HCT116 (cell line): ENCODE results near the gene DRD3. TPM values are rescaled to one million over a fixed set of nuclear protein-coding genes. Genes with fewer than 3 reads are reported as not detected.
A peak's percentile ranks its signal among the peaks of the same experiment; 100 is the strongest.

ENCODE experiments used
- ATAC-seq: fragments of 200-7000 bp; cut with Tn5 transposase; 2 replicates; pipeline ENCODE4 v1.9.1; 2020; ENCODE audit warnings: mild to moderate bottlenecking, moderate library complexity
- BruUV-seq: library from RNA; stranded (reverse); fragments of 400-500 nt; replicated peaks from 2 replicates; lab custom pipeline; 2021; lab: Mats Ljungman, UMichigan
- CTCF ChIA-PET: fragments of 300-600 bp; sonication (Branson Sonifier 250); formaldehyde crosslinking; loops from one replicate; lab custom pipeline; 2021; ENCODE audit warnings: antibody characterized with exemption; lab: Charles Lee
- POLR2A ChIA-PET: fragments of 300-600, 350-600 bp; sonication (Branson Sonifier 250); formaldehyde crosslinking; loops from one replicate; lab custom pipeline; 2021; ENCODE audit warnings: antibody characterized with exemption; lab: Charles Lee
- RAD21 ChIA-PET, 2 experiments: fragments of 300-600 bp; sonication (Branson Sonifier 250); formaldehyde crosslinking; loops; one replicate each; lab custom pipeline; 2023; ENCODE audit warnings: low total read pairs in 2 of 2; ENCODE audit not compliant: uncharacterized antibody in 2 of 2, unreplicated experiment in 2 of 2, low non-redundant PET in 1 of 2; lab: Charles Lee
- DNase-seq: peaks from one replicate; pipeline ENCODE4 v3.0.0-alpha.2; 2010; ENCODE audit warnings: low read depth, low spot score
- H2AFZ ChIP-seq: fragments of 200-600 bp; shearing (Covaris generic), sonication (generic); 2 replicates; pipeline ENCODE4 v1.6.1; 2017; ENCODE audit warnings: low read depth, mixed run types, mixed read lengths, antibody characterized with exemption, low read length; ENCODE audit not compliant: poor library complexity, severe bottlenecking
- H3K27ac ChIP-seq: 2 replicates; pipeline ENCODE4 v1.5.1; 2012; ENCODE audit warnings: low read depth, low read length
- H3K27me3 ChIP-seq: fragments of 200-600 bp; sonication (generic); 2 replicates; pipeline ENCODE4 v1.6.1; 2016; ENCODE audit warnings: mixed run types, low read length, mixed read lengths; ENCODE audit not compliant: insufficient read depth
- H3K36me3 ChIP-seq, 2 experiments: fragments of 200-500 bp in 1 of 2; fragments of 200-600 bp in 1 of 2; sonication (Bioruptor generic) in 1 of 2; sonication (generic) in 1 of 2; 2 replicates each; pipeline versions ENCODE4 v1.5.1 to v1.6.1; 2014 to 2016; ENCODE audit warnings: low read length in 2 of 2, inconsistent platforms in 1 of 2, mixed read lengths in 1 of 2, mixed run types in 1 of 2; ENCODE audit not compliant: insufficient read depth in 2 of 2, control insufficient read depth in 1 of 2
- H3K4me1 ChIP-seq, 2 experiments: fragments of 200-600 bp in 1 of 2; sonication (generic) in 1 of 2; 2 replicates each; pipeline versions ENCODE4 v1.5.1 to v1.6.1; 2012 to 2017; ENCODE audit warnings: low read length in 2 of 2, inconsistent platforms in 1 of 2, mild to moderate bottlenecking in 1 of 2, mixed read lengths in 1 of 2, mixed run types in 1 of 2, moderate library complexity in 1 of 2; ENCODE audit not compliant: insufficient read depth in 2 of 2, control insufficient read depth in 1 of 2
- H3K4me2 ChIP-seq: fragments of 200-600 bp; sonication (generic); 2 replicates; pipeline ENCODE4 v1.6.1; 2017; ENCODE audit warnings: mixed run types, low read length, mixed read lengths
- H3K4me3 ChIP-seq, 2 experiments: fragments of 200-600 bp in 1 of 2; sonication (generic) in 1 of 2; replicated peaks in 1 of 2; 2 replicates each; pipeline ENCODE4 v1.5.1; 2011 to 2016; ENCODE audit warnings: low read length in 2 of 2, control low read depth in 1 of 2, low read depth in 1 of 2, mild to moderate bottlenecking in 1 of 2, mixed read lengths in 1 of 2, mixed run types in 1 of 2
- H3K79me2 ChIP-seq: fragments of 200-600 bp; sonication (generic); 2 replicates; pipeline ENCODE4 v1.6.1; 2017; ENCODE audit warnings: mild to moderate bottlenecking, mixed run types, low read length, moderate library complexity, mixed read lengths; ENCODE audit not compliant: insufficient read depth
- H3K9ac ChIP-seq: fragments of 200-600 bp; sonication (generic); 2 replicates; pipeline ENCODE4 v1.6.1; 2016; ENCODE audit warnings: low read length, mixed read lengths
- H3K9me2 ChIP-seq: fragments of 200-600 bp; sonication (generic), shearing (Covaris generic); 2 replicates; pipeline ENCODE4 v1.6.1; 2017; ENCODE audit warnings: mixed run types, mild to moderate bottlenecking, moderate library complexity; ENCODE audit not compliant: insufficient read depth
- H3K9me3 ChIP-seq, 2 experiments: fragments of 200-500 bp in 1 of 2; fragments of 200-600 bp in 1 of 2; sonication (Bioruptor generic) in 1 of 2; sonication (generic) in 1 of 2; 2 replicates each; pipeline ENCODE4 v1.6.1; 2014 to 2017; ENCODE audit warnings: low read length in 2 of 2, mixed read lengths in 2 of 2, inconsistent platforms in 1 of 2, low read depth in 1 of 2, mild to moderate bottlenecking in 1 of 2, mixed run types in 1 of 2, moderate library complexity in 1 of 2; ENCODE audit not compliant: control insufficient read depth in 1 of 2, insufficient read depth in 1 of 2
- H4K20me1 ChIP-seq: fragments of 200-600 bp; sonication (generic), shearing (Covaris generic); 2 replicates; pipeline ENCODE4 v1.6.1; 2017; ENCODE audit warnings: mixed run types, mild to moderate bottlenecking, moderate library complexity; ENCODE audit not compliant: insufficient read depth
- EGR1 ChIP-seq: IDR thresholded peaks from 2 replicates; pipeline ENCODE4 v1.6.1; 2012; ENCODE audit warnings: low read depth
- ELF1 ChIP-seq: IDR thresholded peaks from 2 replicates; pipeline ENCODE4 v1.6.1; 2012; ENCODE audit warnings: low read depth, borderline replicate concordance
- EZH2 ChIP-seq: fragments of 200-600 bp; sonication (generic); IDR thresholded peaks from 2 replicates; pipeline ENCODE4 v1.6.1; 2017; ENCODE audit warnings: antibody characterized with exemption, mixed run types
- EZH2phosphoT487 ChIP-seq: fragments of 200-600 bp; IDR thresholded peaks from 2 replicates; pipeline ENCODE4 v1.6.1; 2018; ENCODE audit warnings: antibody characterized with exemption, borderline replicate concordance
- FOSL1 ChIP-seq: IDR thresholded peaks from 2 replicates; pipeline ENCODE4 v1.6.1; 2012; ENCODE audit warnings: low read depth
- JUND ChIP-seq: IDR thresholded peaks from 2 replicates; pipeline ENCODE4 v1.6.1; 2012
- MAX ChIP-seq: IDR thresholded peaks from 2 replicates; pipeline ENCODE4 v1.6.1; 2012
- POLR2A ChIP-seq: IDR thresholded peaks from 2 replicates; pipeline ENCODE4 v1.7.0; 2011; ENCODE audit warnings: borderline replicate concordance; ENCODE audit not compliant: insufficient read depth, insufficient read length; ENCODE audit errors: extremely low read depth
- RAD21 ChIP-seq: IDR thresholded peaks from 2 replicates; pipeline ENCODE4 v1.6.1; 2012; ENCODE audit warnings: low read depth, mild to moderate bottlenecking
- SRF ChIP-seq: IDR thresholded peaks from 2 replicates; pipeline ENCODE4 v1.6.1; 2012; ENCODE audit warnings: low read depth
- YY1 ChIP-seq: IDR thresholded peaks from 2 replicates; pipeline ENCODE4 v1.6.1; 2011; ENCODE audit warnings: low read length, low read depth, moderate library complexity, mild to moderate bottlenecking; ENCODE audit not compliant: insufficient replicate concordance; ENCODE audit errors: extremely low read depth
- ZFX ChIP-seq: fragments of 450-650 bp; IDR thresholded peaks from 2 replicates; pipeline ENCODE4 v1.6.1; 2017
- ZNF274 ChIP-seq: fragments of 200-500 bp; sonication (Bioruptor generic); IDR thresholded peaks from 2 replicates; pipeline ENCODE4 v1.6.1; 2014; ENCODE audit warnings: mild to moderate bottlenecking, low read depth, low read length, inconsistent platforms
- intact Hi-C: fragments of 100-400 bp; cut with micrococcal nuclease; formaldehyde crosslinking; loops from 2 replicates; pipeline ENCODE4 v1.10.0; 2022
- total RNA-seq: library from RNA; stranded (reverse); gene quantifications from one replicate; pipeline ENCODE4 v1.2.1, GENCODE V29; 2021; ENCODE audit not compliant: unreplicated experiment
- TF ChIP-seq, protein P1 (sequence below): IDR thresholded peaks from 2 replicates; pipeline ENCODE4 v1.6.1; 2012; ENCODE audit warnings: low read depth
- TF ChIP-seq, protein P2 (sequence below): IDR thresholded peaks from 2 replicates; pipeline ENCODE4 v1.6.1; 2011; ENCODE audit warnings: mild to moderate bottlenecking, low read length, moderate library complexity; ENCODE audit not compliant: insufficient replicate concordance; ENCODE audit errors: extremely low read depth

DRD3 gene
- total RNA-seq, 1 experiment from 2014 or later: not detected

- Histone ChIP-seq H3K4me3 (no peak overlapping the region), H3K27me3 (no peaks in the 10 kb centered on the region), H4K20me1 (no peaks in the 10 kb centered on the region), H3K9me3 (no peaks in the 10 kb centered on the region), H3K79me2 (no peaks in the 10 kb centered on the region), H3K36me3 (no peaks in the 10 kb centered on the region), H3K4me1 (no peaks in the 10 kb centered on the region; a peak in 1 of 4 replicates), H3K9ac (no peak overlapping the region), H3K9me2 (no peaks in the 10 kb centered on the region), H3K4me2 (no peak overlapping the region), H3K27ac (no peak overlapping the region), H2AFZ (no peak overlapping the region)
- no peak for TF ChIP-seq MAX
- no peak for TF ChIP-seq EZH2phosphoT487
- POLR2A ChIA-PET: no interaction called here
- RAD21 ChIA-PET: no interaction called here
- no TSS peak for BruUV-seq
- CTCF ChIA-PET: no interaction called here
- intact Hi-C loops: no loop called here
- no peak for ATAC-seq
- DNase-seq: no peak
These were observed 83.1 kb downstream of the DRD3 start for GRCh38 chr3:114095796-114096195.

- Histone ChIP-seq H3K4me1 (no peaks in the 10 kb centered on the region; a peak in 1 of 4 replicates), H3K9ac (no peak overlapping the region), H3K9me3 (no peaks in the 10 kb centered on the region), H3K4me2 (no peak overlapping the region), H2AFZ (no peak overlapping the region), H3K27ac (no peak overlapping the region), H4K20me1 (no peaks in the 10 kb centered on the region), H3K79me2 (no peaks in the 10 kb centered on the region), H3K27me3 (no peaks in the 10 kb centered on the region), H3K9me2 (no peaks in the 10 kb centered on the region), H3K4me3 (no peak overlapping the region), H3K36me3 (no peaks in the 10 kb centered on the region)
- DNase-seq (peak; percentile 4), ATAC-seq (peak; percentile 38; the same call in 1 of the 2 replicates)
- no TSS peak for BruUV-seq
- intact Hi-C loops: no loop called here
- ChIA-PET POLR2A (no interaction called here), CTCF (no interaction called here), RAD21 (no interaction called here)
- TF ChIP-seq EZH2 (no peak), JUND (no peak), ZFX (no peak), EZH2phosphoT487 (no peak), ZNF274 (no peak), FOSL1 (no peak), EGR1 (no peak), SRF (no peak), ELF1 (no peak), POLR2A (no peak), RAD21 (no peak), YY1 (no peak)
- TF ChIP-seq, protein P1, sequence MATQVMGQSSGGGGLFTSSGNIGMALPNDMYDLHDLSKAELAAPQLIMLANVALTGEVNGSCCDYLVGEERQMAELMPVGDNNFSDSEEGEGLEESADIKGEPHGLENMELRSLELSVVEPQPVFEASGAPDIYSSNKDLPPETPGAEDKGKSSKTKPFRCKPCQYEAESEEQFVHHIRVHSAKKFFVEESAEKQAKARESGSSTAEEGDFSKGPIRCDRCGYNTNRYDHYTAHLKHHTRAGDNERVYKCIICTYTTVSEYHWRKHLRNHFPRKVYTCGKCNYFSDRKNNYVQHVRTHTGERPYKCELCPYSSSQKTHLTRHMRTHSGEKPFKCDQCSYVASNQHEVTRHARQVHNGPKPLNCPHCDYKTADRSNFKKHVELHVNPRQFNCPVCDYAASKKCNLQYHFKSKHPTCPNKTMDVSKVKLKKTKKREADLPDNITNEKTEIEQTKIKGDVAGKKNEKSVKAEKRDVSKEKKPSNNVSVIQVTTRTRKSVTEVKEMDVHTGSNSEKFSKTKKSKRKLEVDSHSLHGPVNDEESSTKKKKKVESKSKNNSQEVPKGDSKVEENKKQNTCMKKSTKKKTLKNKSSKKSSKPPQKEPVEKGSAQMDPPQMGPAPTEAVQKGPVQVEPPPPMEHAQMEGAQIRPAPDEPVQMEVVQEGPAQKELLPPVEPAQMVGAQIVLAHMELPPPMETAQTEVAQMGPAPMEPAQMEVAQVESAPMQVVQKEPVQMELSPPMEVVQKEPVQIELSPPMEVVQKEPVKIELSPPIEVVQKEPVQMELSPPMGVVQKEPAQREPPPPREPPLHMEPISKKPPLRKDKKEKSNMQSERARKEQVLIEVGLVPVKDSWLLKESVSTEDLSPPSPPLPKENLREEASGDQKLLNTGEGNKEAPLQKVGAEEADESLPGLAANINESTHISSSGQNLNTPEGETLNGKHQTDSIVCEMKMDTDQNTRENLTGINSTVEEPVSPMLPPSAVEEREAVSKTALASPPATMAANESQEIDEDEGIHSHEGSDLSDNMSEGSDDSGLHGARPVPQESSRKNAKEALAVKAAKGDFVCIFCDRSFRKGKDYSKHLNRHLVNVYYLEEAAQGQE: no peak
- TF ChIP-seq, protein P2, sequence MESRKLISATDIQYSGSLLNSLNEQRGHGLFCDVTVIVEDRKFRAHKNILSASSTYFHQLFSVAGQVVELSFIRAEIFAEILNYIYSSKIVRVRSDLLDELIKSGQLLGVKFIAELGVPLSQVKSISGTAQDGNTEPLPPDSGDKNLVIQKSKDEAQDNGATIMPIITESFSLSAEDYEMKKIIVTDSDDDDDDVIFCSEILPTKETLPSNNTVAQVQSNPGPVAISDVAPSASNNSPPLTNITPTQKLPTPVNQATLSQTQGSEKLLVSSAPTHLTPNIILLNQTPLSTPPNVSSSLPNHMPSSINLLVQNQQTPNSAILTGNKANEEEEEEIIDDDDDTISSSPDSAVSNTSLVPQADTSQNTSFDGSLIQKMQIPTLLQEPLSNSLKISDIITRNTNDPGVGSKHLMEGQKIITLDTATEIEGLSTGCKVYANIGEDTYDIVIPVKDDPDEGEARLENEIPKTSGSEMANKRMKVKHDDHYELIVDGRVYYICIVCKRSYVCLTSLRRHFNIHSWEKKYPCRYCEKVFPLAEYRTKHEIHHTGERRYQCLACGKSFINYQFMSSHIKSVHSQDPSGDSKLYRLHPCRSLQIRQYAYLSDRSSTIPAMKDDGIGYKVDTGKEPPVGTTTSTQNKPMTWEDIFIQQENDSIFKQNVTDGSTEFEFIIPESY: no peak
These were observed 85.3 kb downstream of the DRD3 start for GRCh38 chr3:114093596-114093995.
